ENCODE measurements around the gene COL12A1. TPM values are rescaled to one million over a fixed set of nuclear protein-coding genes. Genes with fewer than 3 reads are reported as not detected.
A peak's percentile ranks its signal among the peaks of the same experiment; 100 is the strongest.

COL12A1 gene
- total and polyA plus RNA-seq, 2 experiments from 2014 or later, result 0.39 to 6.3 TPM

GRCh38 chr6:75130784-75131183 lies 75.1 kb downstream of the COL12A1 start:
- H4K20me1 ChIP-seq (replicated peaks; ENCODE audit: insufficient read depth), result no peaks in the 10 kb centered on the region
- no peak; the same call in 2 of the 3 replicates for ATAC-seq

GRCh38 chr6:75128878-75129570 lies 76.8 kb downstream of the COL12A1 start:
- no peaks in the 10 kb centered on the region for H3F3A ChIP-seq (replicated peaks; ENCODE audit: low read depth)
- H3K27me3 ChIP-seq (ENCODE audit: insufficient read depth), result no peaks in the 10 kb centered on the region
- H3K9me3 Mint-ChIP-seq, result no peaks in the 10 kb centered on the region
- no peak overlapping the region for H3K27ac ChIP-seq (ENCODE audit: low read depth)
- no peaks in the 10 kb centered on the region for H3K36me3 ChIP-seq (ENCODE audit: insufficient read depth)
- H3K4me2 ChIP-seq, result no peak overlapping the region
- H3K4me1 Mint-ChIP-seq, result peaks cover 5% of the 10 kb centered on the region
- no peaks in the 10 kb centered on the region for H4K20me1 ChIP-seq (replicated peaks; ENCODE audit: insufficient read depth)
- H3K79me2 ChIP-seq (replicated peaks; ENCODE audit: insufficient read depth), result no peaks in the 10 kb centered on the region
- H3K4me3 Mint-ChIP-seq, result no peak overlapping the region
- no peaks in the 10 kb centered on the region for H3K4me1 ChIP-seq (ENCODE audit: insufficient read depth)
- ATAC-seq (no peak), DNase-seq (ENCODE audit: low spot score) (no peak)
- no peaks in the 10 kb centered on the region for H3K9me2 ChIP-seq (ENCODE audit: insufficient read depth)
- no peak overlapping the region for H3K27ac Mint-ChIP-seq
- peaks cover 2% of the 10 kb centered on the region for H3K27me3 Mint-ChIP-seq (ENCODE audit: insufficient read depth, low read depth, poor library complexity)
- H2AFZ ChIP-seq, result no peak overlapping the region
- no peaks in the 10 kb centered on the region for H3K36me3 Mint-ChIP-seq (ENCODE audit: low read depth)
- H3K4me3 ChIP-seq, result no peak overlapping the region
- no peak for TF ChIP-seq ZNF114 (CRISPR knock-in tag; IDR thresholded peaks at IDR 0.05)
- no peak for TF ChIP-seq STAT1 (IDR thresholded peaks at IDR 0.05; ENCODE audit: unreplicated experiment)
- TF ChIP-seq CREB1 (CRISPR knock-in tag; IDR thresholded peaks at IDR 0.05; ENCODE audit: low read depth), result no peak
- no peak for TF ChIP-seq NANOG (IDR thresholded peaks at IDR 0.05; ENCODE audit: borderline replicate concordance)
- no peak for TF ChIP-seq JUNB (IDR thresholded peaks at IDR 0.05; ENCODE audit: unreplicated experiment)
- no peak for TF ChIP-seq ZNF462 (CRISPR knock-in tag; IDR thresholded peaks at IDR 0.05)
- no peak for TF ChIP-seq ETS1 (IDR thresholded peaks at IDR 0.05)
- no peak for TF ChIP-seq EZH2phosphoT487 (IDR thresholded peaks at IDR 0.05; ENCODE audit: unreplicated experiment)
- no peak for TF ChIP-seq POLR2AphosphoS5 (IDR thresholded peaks at IDR 0.05; ENCODE audit: low read depth)
- TF ChIP-seq REST (IDR thresholded peaks at IDR 0.05; ENCODE audit: unreplicated experiment), result no peak
- no peak for TF ChIP-seq EZH2 (IDR thresholded peaks at IDR 0.05; ENCODE audit: low read depth, unreplicated experiment)

More at GRCh38 chr6:75130784-75131183, 75.1 kb downstream of the COL12A1 start:
- Histone ChIP-seq H3K4me3 (no peak overlapping the region), H3K27ac (ENCODE audit: low read depth) (no peak overlapping the region), H3K27me3 (ENCODE audit: insufficient read depth) (no peaks in the 10 kb centered on the region), H3F3A (replicated peaks; ENCODE audit: low read depth) (no peaks in the 10 kb centered on the region), H3K79me2 (replicated peaks; ENCODE audit: insufficient read depth) (no peaks in the 10 kb centered on the region), H3K9me2 (ENCODE audit: insufficient read depth) (no peaks in the 10 kb centered on the region), H2AFZ (no peak overlapping the region), H3K36me3 (ENCODE audit: insufficient read depth) (no peaks in the 10 kb centered on the region), H3K4me2 (no peak overlapping the region), H3K4me1 (ENCODE audit: insufficient read depth) (no peaks in the 10 kb centered on the region)
- no peaks in the 10 kb centered on the region for H3K36me3 Mint-ChIP-seq (ENCODE audit: low read depth)
- no peak overlapping the region for H3K27ac Mint-ChIP-seq
- TF ChIP-seq CREB1 (CRISPR knock-in tag; IDR thresholded peaks at IDR 0.05; ENCODE audit: low read depth), result no peak
- H3K4me3 Mint-ChIP-seq, result no peak overlapping the region
- no peaks in the 10 kb centered on the region for H3K9me3 Mint-ChIP-seq
- peak; percentile 14 for DNase-seq (ENCODE audit: low spot score)
- H3K4me1 Mint-ChIP-seq, result peaks cover 5% of the 10 kb centered on the region
- H3K27me3 Mint-ChIP-seq (ENCODE audit: insufficient read depth, low read depth, poor library complexity), result peaks cover 2% of the 10 kb centered on the region
